ENCODE measurements around the gene SF3B5. TPM values are rescaled to one million over a fixed set of nuclear protein-coding genes. Genes with fewer than 3 reads are reported as not detected.

Gene SF3B5
- total and polyA plus RNA-seq, 2 experiments from 2014 or later, result 151 to 183 TPM

DNA sequence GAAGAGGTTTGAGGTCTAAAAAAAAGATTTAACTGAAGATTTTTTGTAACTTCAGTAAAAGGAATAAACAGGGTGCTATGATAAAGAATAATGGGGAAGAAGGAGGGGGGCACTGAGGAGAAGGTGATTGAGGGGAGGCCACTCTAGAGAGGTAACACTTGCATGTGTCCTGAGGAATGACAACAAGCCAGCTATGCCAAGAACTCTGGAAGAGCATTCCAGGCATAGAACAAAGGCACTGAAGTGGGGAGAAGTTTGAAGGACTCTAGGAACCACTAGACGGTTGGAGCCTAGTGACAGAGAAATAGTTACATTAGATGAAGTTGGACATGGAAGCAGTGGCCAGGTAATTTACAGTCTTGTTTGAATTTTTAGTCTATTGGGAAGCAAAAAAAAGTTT is 10.8 kb upstream of the SF3B5 start:
- H3K27me3 ChIP-seq (ENCODE audit: insufficient read depth), result no peaks in the 10 kb centered on the region
- H3K36me3 ChIP-seq (ENCODE audit: insufficient read depth), result no peaks in the 10 kb centered on the region
- Mint-ChIP-seq H3K36me3 (ENCODE audit: low read depth) (no peaks in the 10 kb centered on the region), H3K9me3 (no peaks in the 10 kb centered on the region), H3K4me1 (no peaks in the 10 kb centered on the region), H3K27ac (0 out of 2 replicates have a peak overlapping the region, but pooled peaks have one; percentile 12), H3K4me3 (no peak overlapping the region), H3K27me3 (ENCODE audit: insufficient read depth, low read depth, poor library complexity) (peaks cover 4% of the 10 kb centered on the region)
- no peak overlapping the region for H2AFZ ChIP-seq
- H3F3A ChIP-seq (replicated peaks; ENCODE audit: low read depth), result no peaks in the 10 kb centered on the region
- H4K20me1 ChIP-seq (replicated peaks; ENCODE audit: insufficient read depth), result no peaks in the 10 kb centered on the region
- no peak overlapping the region for H3K4me2 ChIP-seq
- TF ChIP-seq ZNF331 (CRISPR knock-in tag; IDR thresholded peaks at IDR 0.05; ENCODE audit: low read depth) (no peak), ZNF114 (CRISPR knock-in tag; IDR thresholded peaks at IDR 0.05) (no peak), CREB1 (CRISPR knock-in tag; IDR thresholded peaks at IDR 0.05; ENCODE audit: low read depth) (no peak)
- no peaks in the 10 kb centered on the region for H3K4me1 ChIP-seq (ENCODE audit: insufficient read depth)
- no peaks in the 10 kb centered on the region for H3K79me2 ChIP-seq (replicated peaks; ENCODE audit: insufficient read depth)
- ATAC-seq (no peak), DNase-seq (ENCODE audit: low spot score) (peak; percentile 28)
- H3K4me3 ChIP-seq, result no peak overlapping the region
- H3K27ac ChIP-seq (ENCODE audit: low read depth), result no peak overlapping the region
- no peaks in the 10 kb centered on the region for H3K9me2 ChIP-seq (ENCODE audit: insufficient read depth)

DNA sequence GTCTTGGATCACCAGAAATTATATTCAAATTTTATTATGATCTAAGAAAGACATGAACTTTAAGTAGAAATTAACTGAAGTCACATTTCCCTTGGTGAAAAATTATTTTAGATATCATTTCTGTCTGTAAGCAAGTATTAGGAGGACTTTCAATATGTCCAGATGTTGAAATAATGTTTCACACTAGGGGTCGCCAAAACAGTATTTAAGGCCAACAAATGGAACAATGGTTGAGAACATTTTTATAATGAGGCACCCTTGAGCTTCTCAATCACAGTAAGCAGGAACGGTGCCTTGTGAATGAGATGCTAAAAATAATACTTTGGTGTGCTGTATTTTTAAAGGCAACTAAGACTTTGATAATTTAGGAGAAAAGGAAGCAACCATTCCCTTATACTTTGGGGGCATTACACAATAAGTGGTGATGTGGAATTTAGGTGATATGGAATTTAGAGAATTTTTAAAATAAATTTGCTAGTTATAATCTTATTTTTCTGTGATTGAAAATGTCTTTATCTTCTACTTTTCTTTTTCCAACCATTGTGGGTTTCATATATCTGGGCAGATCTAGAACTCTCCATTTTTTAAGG is 9.6 kb upstream of the SF3B5 start:
- DNase-seq (ENCODE audit: low spot score), result peak; percentile 83
- H3F3A ChIP-seq (replicated peaks; ENCODE audit: low read depth), result no peaks in the 10 kb centered on the region
- H3K27me3 ChIP-seq (ENCODE audit: insufficient read depth), result no peaks in the 10 kb centered on the region
- no peaks in the 10 kb centered on the region for H3K79me2 ChIP-seq (replicated peaks; ENCODE audit: insufficient read depth)
- H3K4me1 Mint-ChIP-seq, result no peaks in the 10 kb centered on the region
- H3K27ac ChIP-seq (ENCODE audit: low read depth), result no peak overlapping the region
- no peaks in the 10 kb centered on the region for H3K36me3 Mint-ChIP-seq (ENCODE audit: low read depth)
- no peak overlapping the region for H3K4me3 Mint-ChIP-seq
- H3K9me3 Mint-ChIP-seq, result no peaks in the 10 kb centered on the region
- H3K27me3 Mint-ChIP-seq (ENCODE audit: insufficient read depth, low read depth, poor library complexity), result peaks cover 4% of the 10 kb centered on the region
- ATAC-seq, result peak; percentile 58
- H3K36me3 ChIP-seq (ENCODE audit: insufficient read depth), result no peaks in the 10 kb centered on the region
- H4K20me1 ChIP-seq (replicated peaks; ENCODE audit: insufficient read depth), result no peaks in the 10 kb centered on the region
- no peaks in the 10 kb centered on the region for H3K4me1 ChIP-seq (ENCODE audit: insufficient read depth)
- no peak overlapping the region for H2AFZ ChIP-seq
- no peak overlapping the region for H3K4me3 ChIP-seq
- no peak overlapping the region for H3K27ac Mint-ChIP-seq
- H3K9me2 ChIP-seq (ENCODE audit: insufficient read depth), result no peaks in the 10 kb centered on the region
- no peak overlapping the region for H3K4me2 ChIP-seq
- TF ChIP-seq REST (IDR thresholded peaks at IDR 0.05; ENCODE audit: unreplicated experiment) (no peak), POLR2AphosphoS5 (IDR thresholded peaks at IDR 0.05; ENCODE audit: low read depth) (no peak), CTCF (conservative IDR thresholded peaks at IDR 0.05; ENCODE audit: low read depth in 2 of 2) (peak; percentile 78 to 89), NANOG (IDR thresholded peaks at IDR 0.05; ENCODE audit: borderline replicate concordance) (no peak), ZNF462 (CRISPR knock-in tag; IDR thresholded peaks at IDR 0.05) (no peak), EZH2phosphoT487 (IDR thresholded peaks at IDR 0.05; ENCODE audit: unreplicated experiment) (no peak), STAT1 (IDR thresholded peaks at IDR 0.05; ENCODE audit: unreplicated experiment) (no peak), CREB1 (CRISPR knock-in tag; IDR thresholded peaks at IDR 0.05; ENCODE audit: low read depth) (no peak), JUNB (IDR thresholded peaks at IDR 0.05; ENCODE audit: unreplicated experiment) (no peak)

Data from GM23338 (cell line).